Activated T-cell treated with anti-CD3 and anti-CD28 coated beads for 24 hours (primary cell): Measurements from ENCODE around the gene HOXC5.

ENCODE experiments used
- DNase-seq: peaks from one replicate; pipeline ENCODE4 v3.0.0-alpha.2; 2020; ENCODE audit warnings: low read depth

Gene HOXC5

DNA sequence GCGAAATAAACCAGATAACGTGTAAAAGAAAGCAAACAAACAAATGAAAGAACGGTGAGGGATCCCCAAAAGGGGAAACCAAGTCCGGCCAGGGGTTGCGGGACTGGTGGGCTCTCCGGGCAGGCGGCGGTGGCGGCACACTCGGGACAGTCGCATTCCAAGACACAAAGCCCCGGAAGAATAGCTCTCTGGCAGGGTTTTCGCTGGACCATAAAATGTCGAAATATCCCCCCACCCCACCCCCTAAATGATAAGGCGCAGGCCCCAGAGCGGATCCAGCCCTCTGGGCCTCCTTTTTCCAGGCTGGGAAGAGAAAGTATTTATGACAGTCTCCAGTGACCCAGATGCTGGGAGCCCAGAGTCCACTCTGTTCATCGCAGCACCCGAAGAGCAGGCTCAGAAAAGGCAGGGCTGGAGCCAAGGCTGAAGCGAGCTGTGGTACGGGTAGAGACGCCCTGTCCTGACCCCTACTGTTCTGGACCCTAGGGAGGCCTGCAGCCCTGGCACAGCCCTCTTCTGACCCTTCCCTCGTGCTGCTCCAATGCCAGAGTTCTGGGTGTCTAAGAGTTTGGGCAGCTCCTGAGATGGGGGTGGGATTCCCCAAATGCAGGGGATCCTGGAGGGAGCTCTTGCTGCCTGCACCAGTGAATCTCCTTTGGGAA lies 26.2 kb upstream of the HOXC5 start:
- no peak for DNase-seq

DNA sequence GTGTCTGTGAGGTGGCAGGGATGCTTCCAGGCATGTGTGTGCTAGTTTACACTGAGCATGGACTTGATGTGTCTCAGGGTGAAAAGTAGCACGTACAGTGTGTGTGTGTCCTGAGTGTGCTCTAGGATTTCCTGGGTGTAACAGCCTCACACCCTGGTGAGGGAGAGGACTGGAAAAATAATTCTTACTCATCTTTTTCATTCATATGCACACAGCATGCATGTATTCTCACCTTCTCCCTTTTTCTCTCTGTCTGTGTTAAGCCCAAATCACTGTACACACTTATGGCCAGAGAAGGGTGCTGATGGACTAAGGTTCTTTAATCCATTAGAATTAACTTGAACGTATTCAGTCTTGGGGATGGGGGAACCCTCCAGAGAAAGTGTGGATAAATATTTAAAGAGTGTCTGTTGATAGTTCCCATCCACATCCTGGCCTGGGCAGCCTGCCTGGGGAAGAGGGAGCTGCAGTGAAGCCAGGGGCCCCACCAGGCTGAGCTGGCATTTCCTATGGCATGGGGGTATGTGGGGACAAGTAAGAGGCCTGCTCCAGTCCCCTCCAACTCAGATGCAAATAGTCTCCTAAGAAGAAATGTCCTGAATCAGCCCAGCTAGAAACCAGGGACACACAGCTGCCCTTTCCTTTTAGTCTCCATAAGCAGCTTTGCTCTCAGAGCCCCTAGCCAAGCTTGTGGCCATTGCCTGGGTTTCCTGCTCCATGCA lies 25.2 kb upstream of the HOXC5 start:
- no peak for DNase-seq

DNA sequence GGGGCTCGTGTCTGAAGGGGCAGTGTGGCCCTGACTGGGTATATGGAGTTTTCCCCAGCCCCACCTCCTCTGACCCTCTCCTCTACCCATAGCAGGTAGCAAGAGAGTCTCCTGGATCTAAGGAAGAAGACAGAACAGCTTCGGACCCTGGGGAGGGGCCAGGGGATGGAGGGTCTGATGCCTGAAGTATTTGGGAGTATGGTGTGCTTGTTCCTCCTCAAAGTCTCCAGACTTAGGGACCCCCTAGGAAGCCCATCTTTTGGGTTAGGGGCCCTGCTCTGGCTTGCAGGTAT lies 24.6 kb upstream of the HOXC5 start:
- no peak for DNase-seq

DNA sequence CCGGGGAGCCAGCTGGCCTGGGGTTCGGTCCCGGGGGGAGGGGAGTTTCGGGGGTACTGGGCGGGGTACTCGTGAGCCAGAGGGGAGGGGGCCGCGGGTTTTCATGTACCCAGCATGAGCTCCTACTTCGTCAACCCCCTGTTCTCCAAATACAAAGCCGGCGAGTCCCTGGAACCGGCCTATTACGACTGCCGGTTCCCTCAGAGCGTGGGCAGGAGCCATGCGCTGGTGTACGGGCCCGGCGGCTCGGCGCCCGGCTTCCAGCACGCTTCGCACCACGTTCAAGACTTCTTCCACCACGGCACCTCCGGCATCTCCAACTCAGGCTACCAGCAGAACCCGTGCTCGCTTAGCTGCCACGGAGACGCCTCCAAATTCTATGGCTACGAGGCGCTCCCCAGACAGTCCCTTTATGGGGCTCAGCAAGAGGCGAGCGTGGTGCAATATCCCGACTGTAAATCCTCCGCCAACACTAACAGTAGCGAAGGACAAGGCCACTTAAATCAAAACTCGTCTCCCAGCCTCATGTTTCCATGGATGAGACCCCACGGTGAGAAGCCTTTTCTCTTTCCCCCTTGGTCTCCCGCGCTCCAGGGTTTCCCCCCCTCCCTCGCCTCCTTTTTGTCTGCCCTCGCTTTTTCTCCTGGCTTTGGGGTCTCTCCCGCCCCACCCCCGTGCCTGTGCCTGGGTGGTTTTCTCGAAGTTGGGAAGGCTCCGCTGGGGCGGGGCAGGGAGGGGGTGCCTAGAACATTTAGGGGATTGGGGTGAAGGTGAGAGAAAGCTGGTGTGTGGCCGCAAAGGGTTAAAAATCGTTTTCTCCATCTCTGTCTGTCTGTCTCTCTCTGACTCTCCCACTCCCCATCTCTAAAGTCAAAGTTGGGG lies 23.4 kb upstream of the HOXC5 start:
- DNase-seq: no peak

DNA sequence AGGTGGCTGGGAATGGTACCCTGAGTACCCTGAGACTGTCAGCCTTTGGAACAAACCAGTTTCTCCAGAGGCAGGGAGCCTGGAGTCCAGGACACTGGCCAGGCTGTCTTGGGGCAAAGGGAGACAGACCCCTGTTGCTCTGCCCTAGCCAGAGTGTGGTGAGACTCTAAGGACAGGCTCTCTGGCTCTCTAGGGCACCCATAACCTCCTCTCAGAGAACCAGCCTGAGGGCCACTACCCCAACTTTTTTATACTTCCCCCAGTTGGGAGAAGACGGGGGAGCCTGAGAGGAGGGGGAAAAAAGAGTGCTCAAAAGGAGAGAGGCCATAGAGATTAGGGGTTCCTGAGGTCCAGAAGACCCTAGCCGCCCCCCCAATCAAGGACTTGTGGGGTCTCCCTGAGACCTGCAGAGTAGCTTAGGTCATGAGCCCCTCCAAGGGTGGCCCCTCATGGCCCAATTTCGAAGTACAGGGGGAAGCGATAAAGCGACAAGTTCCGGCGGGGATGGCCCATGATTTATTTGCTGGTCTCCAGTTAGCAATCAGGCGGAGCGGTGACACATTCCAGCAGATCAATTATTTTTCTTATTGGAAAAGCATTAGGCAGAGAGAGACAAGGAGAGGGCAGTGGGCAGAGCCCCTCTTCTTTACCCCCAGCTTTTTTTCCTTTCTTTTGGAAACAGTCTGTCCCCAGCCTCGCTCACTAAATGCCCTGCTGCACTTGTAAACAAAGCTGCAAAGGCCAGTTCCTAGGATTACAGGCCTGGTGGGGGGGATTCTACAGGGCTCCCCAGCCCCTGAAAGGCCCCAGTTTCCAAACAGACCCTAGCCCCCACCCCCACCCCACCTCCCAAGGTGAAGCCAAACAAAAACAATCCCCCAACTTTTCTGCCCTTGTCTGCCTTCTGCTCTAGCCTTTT lies 22.5 kb upstream of the HOXC5 start:
- DNase-seq: no peak

DNA sequence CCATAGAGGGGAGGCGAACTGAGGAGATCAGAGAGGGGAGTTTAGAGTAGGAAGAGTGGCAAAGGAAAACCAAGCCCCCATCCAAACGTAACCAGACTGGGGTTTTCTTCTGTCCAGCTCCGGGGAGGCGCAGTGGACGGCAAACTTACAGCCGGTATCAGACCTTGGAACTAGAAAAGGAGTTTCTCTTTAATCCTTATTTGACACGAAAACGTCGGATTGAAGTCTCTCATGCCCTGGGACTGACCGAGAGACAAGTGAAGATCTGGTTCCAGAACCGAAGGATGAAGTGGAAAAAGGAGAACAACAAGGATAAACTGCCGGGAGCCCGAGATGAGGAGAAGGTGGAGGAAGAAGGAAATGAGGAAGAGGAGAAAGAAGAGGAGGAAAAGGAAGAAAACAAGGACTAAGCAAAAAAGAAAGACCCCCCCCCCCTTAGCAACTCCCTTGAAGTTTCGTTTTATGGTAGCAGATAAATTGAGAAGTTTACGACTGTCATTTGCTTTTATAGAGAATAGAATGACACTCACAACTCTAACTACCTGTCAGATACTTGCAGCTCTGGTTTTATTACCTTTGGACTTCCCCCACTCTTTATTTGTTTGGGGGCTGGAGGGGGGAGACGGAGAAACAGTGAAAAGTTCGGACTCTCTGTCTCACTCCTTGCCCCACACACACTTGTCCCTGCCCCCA lies 21.7 kb upstream of the HOXC5 start:
- no peak for DNase-seq

DNA sequence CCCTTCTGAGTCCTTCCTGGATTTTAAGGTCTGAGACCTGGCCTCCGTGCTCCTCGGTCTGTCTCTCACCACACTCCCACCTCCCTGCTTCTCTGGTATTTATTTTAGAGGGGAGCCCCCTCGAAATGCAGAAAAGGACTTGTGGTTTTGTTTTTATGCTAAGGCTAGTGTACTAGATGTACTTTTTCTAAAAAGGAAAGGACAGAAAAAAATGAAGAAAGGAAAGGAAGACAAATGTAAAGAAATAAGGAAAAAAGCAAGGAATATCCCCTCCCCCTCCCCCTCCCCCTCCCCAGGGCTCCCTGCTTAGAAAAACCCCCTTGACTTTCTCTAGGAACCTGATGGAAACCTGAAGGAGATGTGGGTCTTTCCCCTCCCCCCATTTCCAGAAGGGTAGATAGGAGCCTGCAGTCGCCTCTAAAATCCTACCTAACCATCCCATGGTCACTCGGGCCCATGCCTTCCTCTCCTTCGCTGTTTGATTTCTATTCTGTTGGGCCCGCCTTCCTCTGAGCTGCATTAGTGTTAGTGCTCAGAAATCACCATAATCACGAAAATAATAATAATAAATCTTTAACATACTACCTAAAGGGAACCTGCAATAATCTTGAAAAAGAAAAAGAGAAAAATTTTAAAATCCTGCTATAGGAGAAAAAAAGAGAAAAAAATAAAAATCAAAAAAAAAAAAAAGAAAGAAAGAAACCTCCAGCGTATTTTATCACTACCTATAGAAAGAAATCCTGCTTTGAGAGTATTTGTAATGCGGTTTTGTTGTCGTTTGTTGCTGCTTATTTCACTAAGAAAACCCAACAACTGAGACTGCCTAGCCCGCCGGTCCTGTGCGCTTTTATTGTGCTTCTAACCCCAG lies 21.0 kb upstream of the HOXC5 start:
- DNase-seq: no peak

DNA sequence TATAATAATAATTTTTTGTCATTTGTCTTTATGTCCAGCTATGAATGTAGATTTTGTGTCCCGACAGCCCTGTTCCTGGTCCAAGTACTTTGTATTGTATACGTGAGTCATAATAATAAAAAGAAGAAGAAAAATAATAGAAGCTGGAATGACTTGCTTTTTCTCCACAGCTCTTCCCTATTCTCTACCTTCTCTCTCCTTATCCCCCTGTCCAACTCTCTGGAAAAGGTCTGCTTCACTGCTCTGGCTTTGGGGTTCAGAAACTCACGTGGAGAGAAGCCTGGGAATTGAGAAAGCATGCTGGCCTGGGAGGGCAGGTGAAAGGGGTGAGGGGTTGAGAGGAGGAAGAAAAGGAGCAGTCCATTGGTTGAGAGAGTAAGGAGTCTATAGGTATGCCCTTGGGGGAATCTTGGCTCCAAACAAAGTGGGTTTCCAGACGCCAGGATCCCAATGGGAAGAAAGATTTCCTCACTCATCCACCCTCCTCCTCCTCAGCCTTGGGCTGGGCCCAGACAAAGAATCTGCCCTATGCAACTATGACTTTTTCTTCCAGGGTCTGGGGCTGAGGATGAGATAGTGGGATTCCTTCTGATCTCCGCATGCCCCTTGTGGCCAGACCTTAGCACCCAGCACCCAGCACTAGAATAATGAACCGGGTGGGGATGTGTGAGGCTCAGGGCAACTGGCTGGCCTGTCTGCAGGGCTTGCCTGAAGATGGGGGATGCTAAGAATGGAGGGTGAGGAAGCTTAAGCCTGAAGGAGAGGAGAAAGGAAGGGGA lies 20.0 kb upstream of the HOXC5 start:
- no peak for DNase-seq

DNA sequence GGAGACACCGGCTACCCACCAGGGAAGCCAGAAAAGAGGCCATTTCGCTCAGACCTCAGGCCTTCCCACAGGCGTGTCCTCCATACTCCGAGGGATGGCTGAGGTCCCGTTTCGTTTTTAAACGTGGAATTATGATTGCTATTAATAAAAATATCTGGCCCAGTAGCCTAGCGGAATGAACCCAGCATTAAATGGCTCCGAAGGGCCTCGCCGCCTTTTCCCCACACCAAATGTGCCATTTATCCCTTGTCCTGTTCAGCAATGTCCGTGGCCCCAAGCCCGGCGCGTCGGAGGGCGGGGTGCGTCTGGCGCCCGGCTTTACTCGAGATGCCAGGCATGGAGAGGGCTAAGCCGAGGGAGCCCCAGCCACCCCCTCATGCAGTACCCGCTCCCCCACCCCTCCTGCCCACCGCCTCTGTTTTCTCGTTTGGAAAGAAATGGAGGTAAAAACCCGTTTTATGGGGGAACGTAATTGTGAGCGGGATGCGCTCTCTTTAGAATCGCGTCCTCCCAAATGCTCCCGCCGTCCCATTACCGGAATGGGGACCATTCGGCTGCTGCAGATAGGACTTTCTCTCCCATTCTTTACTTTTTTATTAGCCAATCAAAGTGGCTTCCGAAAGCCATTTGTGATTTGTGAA lies 18.4 kb upstream of the HOXC5 start:
- no peak for DNase-seq

DNA sequence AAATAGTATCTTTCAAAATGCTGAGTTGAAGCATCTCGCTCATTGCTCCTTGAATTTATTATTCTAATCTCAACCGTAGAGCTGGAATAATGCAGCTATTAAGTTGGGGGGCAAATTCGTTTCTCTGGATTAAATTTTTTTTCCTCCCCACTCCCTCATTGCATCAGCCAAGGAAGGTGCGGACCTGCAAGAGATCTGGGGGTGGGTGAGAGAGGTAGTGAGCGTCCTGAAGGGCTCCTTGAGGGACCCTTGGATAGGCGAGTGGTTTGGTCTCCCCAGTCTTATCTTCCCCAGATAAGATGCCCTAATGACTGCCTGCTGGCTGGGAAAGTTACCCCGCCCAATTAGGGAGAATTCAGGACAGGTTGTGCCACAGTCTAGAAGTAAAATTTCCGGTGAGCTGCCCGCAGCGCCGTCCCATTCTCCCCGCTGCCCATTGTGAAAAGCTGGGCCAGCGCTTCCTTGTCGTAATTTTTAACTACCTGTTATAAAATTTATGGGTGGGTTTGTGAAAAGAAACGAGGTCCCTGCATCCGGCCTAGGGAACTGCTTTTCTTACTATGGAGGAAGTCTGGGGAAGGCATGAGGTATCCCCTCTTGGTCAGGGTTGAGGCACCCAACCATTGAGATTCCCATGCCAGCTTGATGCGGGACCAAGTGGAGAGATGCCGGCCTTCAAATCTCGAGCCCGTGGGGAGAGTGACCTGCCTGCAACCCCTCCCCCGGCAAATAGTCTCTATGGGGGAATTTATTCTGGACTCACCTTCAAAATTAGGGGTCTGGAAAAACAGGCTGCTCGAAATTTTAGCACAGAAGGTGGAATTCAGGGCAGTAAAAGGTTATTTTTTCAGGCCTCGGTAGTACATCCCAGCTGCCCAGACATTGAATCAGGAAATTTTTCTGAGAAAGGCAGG lies 17.6 kb upstream of the HOXC5 start:
- DNase-seq: no peak

DNA sequence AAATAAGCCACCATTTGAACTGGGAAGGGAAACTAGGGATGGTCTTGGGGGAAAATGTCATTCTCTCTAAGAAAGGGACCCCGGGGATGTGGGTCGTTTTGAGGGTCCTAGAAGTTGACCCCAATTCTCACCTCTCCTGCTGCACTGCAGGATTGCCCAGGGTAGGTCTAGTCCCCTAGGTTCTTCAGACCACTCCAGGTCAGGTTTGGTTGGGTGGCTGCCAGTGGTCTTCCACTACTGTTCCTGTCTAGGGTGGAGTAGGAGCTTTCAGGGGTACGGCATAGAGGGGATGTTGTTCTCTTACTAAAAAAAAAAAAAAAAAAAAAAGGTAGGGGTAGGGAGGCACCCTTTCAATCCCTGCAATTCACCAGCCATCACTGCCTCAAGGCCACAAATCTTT lies 16.8 kb upstream of the HOXC5 start:
- no peak for DNase-seq

DNA sequence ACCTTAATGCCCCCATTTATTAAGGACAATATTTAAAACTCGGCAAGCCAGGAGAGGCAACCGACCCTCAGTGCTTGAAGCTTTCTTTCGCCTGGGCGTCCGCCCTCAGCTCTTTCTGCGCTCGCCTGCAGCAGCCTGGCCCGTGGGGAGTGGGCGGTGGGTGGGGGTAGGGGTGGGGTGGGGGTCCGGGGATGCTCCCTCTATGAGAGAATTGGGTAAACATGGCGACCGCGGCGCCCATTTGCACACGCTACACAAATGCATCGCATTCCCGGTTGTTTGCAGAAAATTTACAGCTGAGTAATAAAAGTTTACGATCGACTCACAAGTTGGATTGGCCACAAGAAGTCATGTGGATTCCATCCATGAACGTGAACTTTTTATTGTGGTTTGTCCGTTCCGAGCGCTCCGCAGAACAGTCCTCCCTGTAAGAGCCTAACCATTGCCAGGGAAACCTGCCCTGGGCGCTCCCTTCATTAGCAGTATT lies 16.3 kb upstream of the HOXC5 start:
- no peak for DNase-seq

DNA sequence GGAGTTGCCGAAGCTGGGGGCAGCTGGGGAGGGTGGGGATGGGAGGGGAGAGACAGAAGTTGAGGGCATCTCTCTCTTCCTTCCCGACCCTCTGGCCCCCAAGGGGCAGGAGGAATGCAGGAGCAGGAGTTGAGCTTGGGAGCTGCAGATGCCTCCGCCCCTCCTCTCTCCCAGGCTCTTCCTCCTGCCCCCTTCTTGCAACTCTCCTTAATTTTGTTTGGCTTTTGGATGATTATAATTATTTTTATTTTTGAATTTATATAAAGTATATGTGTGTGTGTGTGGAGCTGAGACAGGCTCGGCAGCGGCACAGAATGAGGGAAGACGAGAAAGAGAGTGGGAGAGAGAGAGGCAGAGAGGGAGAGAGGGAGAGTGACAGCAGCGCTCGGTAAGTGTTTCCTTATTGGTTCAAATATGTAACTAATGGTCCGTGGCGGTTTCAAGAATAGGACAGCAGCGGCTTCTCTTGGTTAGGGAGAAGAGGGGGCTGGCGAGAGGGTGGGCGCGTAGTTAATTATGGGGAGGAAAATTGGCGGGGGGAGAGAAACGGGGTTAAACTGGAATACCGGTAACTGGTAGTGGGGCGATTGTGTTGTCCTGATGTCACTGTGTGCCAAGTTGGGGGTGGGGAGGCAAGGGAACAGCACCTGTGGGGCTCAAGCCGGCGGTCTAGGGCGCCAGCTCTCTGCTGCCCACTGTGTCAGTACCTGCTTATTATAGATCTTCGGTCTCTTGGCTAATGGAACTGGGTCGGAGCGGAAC lies 15.6 kb upstream of the HOXC5 start:
- DNase-seq: no peak

DNA sequence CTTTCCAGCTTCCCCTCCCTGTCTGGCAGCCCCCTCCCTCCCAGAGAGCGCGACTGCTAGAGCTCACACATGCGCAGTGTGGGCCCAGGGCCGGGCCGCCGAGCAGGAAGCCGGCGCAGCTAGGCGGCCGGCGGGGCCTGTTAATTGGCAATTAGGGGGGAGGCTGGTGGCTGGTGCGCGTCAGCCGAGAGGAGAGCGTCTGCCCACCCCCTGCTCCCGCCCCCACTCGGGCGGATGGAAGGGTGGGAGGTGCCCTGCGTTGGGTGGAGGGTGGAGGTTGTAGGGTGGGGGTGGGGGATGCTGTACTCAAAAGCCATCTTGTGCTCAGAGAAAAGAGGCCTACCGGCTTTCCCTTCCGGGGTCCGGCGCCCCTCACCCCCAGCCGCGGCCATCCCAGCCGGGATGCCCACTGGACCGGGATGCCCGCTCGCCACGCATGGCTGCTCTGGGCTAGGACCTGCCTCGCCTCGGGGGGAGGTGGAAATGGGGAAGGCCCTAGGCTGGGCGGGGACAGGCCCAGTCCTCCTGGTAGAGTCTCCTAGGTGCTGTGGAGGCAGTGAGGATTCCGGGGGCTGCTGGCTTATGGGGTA lies 14.9 kb upstream of the HOXC5 start:
- peak; percentile 56 for DNase-seq

DNA sequence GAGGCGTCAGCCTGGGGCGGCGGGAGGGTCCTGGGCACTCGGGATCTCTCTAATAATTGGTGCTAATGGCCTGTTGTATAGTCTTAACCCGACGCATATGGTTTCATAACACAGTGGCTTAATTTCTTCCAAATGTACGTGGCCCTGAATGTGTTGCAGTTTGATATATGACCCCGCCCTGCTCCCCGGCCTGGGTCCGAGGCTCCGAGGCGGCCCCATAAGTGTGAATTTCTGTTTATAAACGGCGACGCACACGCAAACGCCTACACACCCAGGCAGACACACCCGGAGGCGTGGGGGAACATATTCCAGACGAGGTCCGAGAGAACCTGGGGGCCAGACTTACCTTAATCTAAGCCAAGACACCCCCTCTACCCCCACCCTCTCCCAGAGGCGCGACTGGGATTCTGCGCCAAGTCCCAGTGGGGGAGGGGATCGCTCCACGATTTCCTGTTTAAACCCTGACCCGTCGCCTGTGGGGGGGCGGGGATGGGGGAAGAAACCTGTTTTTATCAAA lies 14.3 kb upstream of the HOXC5 start:
- no peak for DNase-seq

DNA sequence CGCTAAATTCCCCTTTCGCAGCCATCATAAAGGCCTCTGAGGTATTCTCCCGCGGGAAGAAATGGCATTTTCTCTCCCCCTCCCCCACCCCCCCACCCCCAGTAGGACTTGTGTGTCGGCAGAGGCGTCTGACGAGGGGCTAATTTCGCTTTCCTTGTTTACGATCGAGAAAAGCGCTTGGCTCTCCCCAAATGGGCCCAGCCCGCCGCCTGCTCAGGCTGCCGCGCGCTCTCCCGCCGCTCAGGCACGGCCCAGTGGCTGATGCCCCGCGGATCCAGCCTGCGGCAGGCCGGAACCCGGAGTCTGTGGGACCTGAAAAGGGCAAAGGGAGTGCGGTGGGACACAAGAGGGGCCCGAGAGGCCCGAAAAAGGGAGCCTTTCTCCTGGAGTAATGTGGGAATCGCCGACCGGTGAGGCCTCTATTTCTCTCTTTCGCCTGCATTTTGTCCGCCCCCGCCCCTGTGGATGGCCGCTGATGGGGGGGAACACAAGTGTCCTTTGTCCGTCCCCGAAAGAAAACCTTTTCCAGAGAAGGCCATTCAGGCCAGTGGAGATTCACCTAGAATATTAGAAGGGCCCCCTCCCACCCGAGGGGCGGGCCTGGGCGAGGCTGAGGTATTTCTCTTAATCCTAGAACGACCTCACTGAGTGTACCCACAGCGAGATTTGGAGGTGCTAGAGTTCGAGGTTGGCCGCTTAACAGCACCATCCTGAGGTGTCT lies 13.6 kb upstream of the HOXC5 start:
- no peak for DNase-seq
